Esophagus muscularis mucosa (tissue), 3 donors: ENCODE results near the gene IL21R.

ENCODE experiments used
- CTCF ChIP-seq, 3 experiments: fragments of 200-600 bp in 2 of 3; fragments of 450-650 bp in 1 of 3; sonication (generic) in 2 of 3; IDR thresholded peaks; one replicate each; pipeline ENCODE4 v1.5.1; 2017 to 2019; ENCODE audit warnings: antibody characterized with exemption in 3 of 3, mild to moderate bottlenecking in 2 of 3, moderate library complexity in 1 of 3
- POLR2A ChIP-seq: fragments of 450-650 bp; IDR thresholded peaks from one replicate; pipeline ENCODE4 v1.6.1; 2017; ENCODE audit warnings: antibody characterized with exemption, moderate library complexity, mild to moderate bottlenecking, low read depth
- POLR2AphosphoS5 ChIP-seq, 2 donors: sonication (generic); formaldehyde crosslinking; IDR thresholded peaks; one replicate each; pipeline ENCODE4 v1.6.1; 2017; ENCODE audit warnings: antibody characterized with exemption in 2 of 2

- TF ChIP-seq POLR2AphosphoS5 (IDR thresholded peaks at IDR 0.05) (no peak), CTCF (IDR thresholded peaks at IDR 0.05) (no peak), POLR2A (no peak)
Measured at GRCh38 chr16:27441276-27441675, 39.3 kb downstream of the IL21R start.
